Measurements from ENCODE around the gene MTMR10. TPM values are rescaled to one million over a fixed set of nuclear protein-coding genes. Genes with fewer than 3 reads are reported as not detected.

Gene MTMR10
- total RNA-seq, 1 experiment from 2014 or later: 23.2 TPM

- no peak overlapping the region for H4K91ac ChIP-seq (ENCODE audit: insufficient read length, low read depth, low read length)
- H2BK120ac ChIP-seq (ENCODE audit: low read depth, low read length, poor library complexity, severe bottlenecking): no peak overlapping the region
- H3K23ac ChIP-seq (ENCODE audit: insufficient read length, low read depth, low read length): no peak overlapping the region
- no peaks in the 10 kb centered on the region for H3K79me1 ChIP-seq (ENCODE audit: insufficient read depth, low read depth, low read length, poor library complexity, severe bottlenecking)
- no peak overlapping the region for H3K4ac ChIP-seq (ENCODE audit: low read depth, low read length)
- no peak overlapping the region for H2BK5ac ChIP-seq (ENCODE audit: insufficient read length, low read length)
- Mint-ChIP-seq H3K4me3 (peak overlapping the region in 1 of 2 experiments; percentile 9; a peak in 1 of 5 replicates), H3K9me3 (peaks cover 0 to 2% of the 10 kb centered on the region in 2 experiments; a peak in 1 of 5 replicates), H3K27ac (peak overlapping the region in 1 of 3 experiments; percentile 61; a peak in 2 of 7 replicates), H3K4me1 (peaks cover 21 to 30% of the 10 kb centered on the region in 2 experiments), H3K36me3 (ENCODE audit: insufficient read depth in 1 of 3, low read depth in 3 of 3) (peaks cover 8 to 41% (median 37%) of the 10 kb centered on the region in 3 experiments; a peak in 6 of 7 replicates), H3K27me3 (ENCODE audit: low read depth) (no peaks in the 10 kb centered on the region; the same call in 1 of the 2 replicates)
- no peaks in the 10 kb centered on the region for H3K27me3 ChIP-seq (ENCODE audit: insufficient read depth, low read length)
- H3K9ac ChIP-seq (ENCODE audit: extremely low read depth, insufficient read length, low read length): no peak overlapping the region
- no peak overlapping the region for H2AFZ ChIP-seq (ENCODE audit: low read length)
- no peak overlapping the region for H3K14ac ChIP-seq (ENCODE audit: insufficient read depth, low read length)
- DNase-seq: no peak
- H2BK15ac ChIP-seq (ENCODE audit: low read depth, low read length): no peak overlapping the region
- H3K56ac ChIP-seq (ENCODE audit: insufficient read length, low read depth, low read length): no peak overlapping the region
- no peak overlapping the region for H2BK20ac ChIP-seq (ENCODE audit: low read depth, low read length, poor library complexity, severe bottlenecking)
- H3K18ac ChIP-seq (ENCODE audit: insufficient read length, low read depth, low read length): no peak overlapping the region
- TF ChIP-seq CTCF (conservative IDR thresholded peaks at IDR 0.05): peak; percentile 52; the same call in 2 of the 3 replicates
- no peaks in the 10 kb centered on the region for H3K9me3 ChIP-seq (ENCODE audit: control insufficient read depth, low read depth, low read length)
- H3K79me2 ChIP-seq (ENCODE audit: insufficient read depth, low read length): no peaks in the 10 kb centered on the region
- no peaks in the 10 kb centered on the region for H3K4me1 ChIP-seq (ENCODE audit: insufficient read depth, low read length)
- WGBS (ENCODE audit: extremely low coverage, insufficient read length, low lambda C conversion rate): no CpG with 5 or more reads among the region's 5 CpGs
- H4K20me1 ChIP-seq (ENCODE audit: control insufficient read depth, insufficient read depth, insufficient read length): no peaks in the 10 kb centered on the region
- no peak overlapping the region for H4K5ac ChIP-seq (ENCODE audit: insufficient read length, low read depth, low read length)
- H2AK5ac ChIP-seq (ENCODE audit: insufficient read length, low read length): no peak overlapping the region
- H4K8ac ChIP-seq (replicated peaks; ENCODE audit: insufficient read length, low read depth, low read length): no peak overlapping the region
- no peak overlapping the region for H2BK12ac ChIP-seq (ENCODE audit: insufficient read length, low read depth, low read length)
- no peak overlapping the region for H3K27ac ChIP-seq (ENCODE audit: insufficient read length, low read depth, low read length)
- H3K23me2 ChIP-seq (ENCODE audit: insufficient read length, low read depth, low read length, poor library complexity, severe bottlenecking): peaks cover 3% of the 10 kb centered on the region
- H3K4me2 ChIP-seq (ENCODE audit: insufficient read depth, insufficient read length, low read length): no peak overlapping the region
- no peak overlapping the region for H3T11ph ChIP-seq (ENCODE audit: low read length)
Measured at GRCh38 chr15:30905821-30906220, 85.6 kb downstream of the MTMR10 start.

All from H9 (cell line).